Hematopoietic multipotent progenitor cell treated with erythropoietin and hydrocortisone succinate and interleukin-3 and kit ligand, for 4 days (in vitro differentiated cells): ENCODE data around the gene HDAC4.
A peak's percentile ranks its signal among the peaks of the same experiment; 100 is the strongest.

ENCODE experiments used
- DNase-seq: peaks from one replicate; pipeline ENCODE4 v3.0.0-alpha.2; 2015

Gene HDAC4

DNA sequence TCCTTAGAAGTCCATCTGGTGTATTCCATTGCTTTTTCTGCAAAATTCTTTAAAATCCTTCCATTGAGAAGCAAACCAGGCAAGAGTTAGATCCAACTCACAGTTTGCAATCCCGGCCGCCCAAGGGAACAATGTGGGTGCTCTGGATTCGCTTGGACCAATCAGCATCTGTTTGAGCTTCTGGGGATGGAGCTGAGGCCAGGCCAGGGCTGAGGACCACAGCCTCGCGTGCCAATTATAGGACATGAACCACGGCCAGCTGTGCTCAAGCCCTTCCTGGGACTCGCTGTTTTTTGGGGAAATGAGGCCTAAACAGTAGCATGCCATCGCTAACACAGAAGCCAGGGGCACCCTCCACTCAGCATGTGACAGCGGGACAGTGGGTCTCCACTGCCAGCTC, 270.8 kb downstream of the HDAC4 start:
- DNase-seq = no peak

- no peak for DNase-seq
Measured at GRCh38 chr2:239129147-239129920, 271.5 kb downstream of the HDAC4 start.

- DNase-seq = no peak
Measured at GRCh38 chr2:239128706-239129105, 272.1 kb downstream of the HDAC4 start.

DNA sequence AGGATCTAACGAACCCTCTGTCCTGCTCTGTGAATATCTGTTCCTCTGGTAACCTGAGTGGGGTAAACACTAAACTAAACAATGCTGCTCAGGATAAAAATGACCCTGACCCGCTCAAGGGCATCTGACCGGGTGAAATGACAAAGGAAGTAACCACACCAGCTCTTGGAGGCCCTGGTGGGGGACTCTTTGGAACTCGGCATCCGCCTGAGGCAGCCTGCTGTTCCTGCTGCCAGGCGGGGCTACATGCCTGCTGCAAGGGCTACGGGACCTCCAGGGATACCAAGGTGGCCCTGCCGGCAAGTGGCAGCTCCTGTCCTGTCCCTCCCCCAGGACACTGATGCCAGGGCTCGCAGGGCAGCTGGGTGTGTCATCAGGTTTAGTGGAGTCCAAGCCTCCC, 273.3 kb downstream of the HDAC4 start:
- DNase-seq = no peak

DNA sequence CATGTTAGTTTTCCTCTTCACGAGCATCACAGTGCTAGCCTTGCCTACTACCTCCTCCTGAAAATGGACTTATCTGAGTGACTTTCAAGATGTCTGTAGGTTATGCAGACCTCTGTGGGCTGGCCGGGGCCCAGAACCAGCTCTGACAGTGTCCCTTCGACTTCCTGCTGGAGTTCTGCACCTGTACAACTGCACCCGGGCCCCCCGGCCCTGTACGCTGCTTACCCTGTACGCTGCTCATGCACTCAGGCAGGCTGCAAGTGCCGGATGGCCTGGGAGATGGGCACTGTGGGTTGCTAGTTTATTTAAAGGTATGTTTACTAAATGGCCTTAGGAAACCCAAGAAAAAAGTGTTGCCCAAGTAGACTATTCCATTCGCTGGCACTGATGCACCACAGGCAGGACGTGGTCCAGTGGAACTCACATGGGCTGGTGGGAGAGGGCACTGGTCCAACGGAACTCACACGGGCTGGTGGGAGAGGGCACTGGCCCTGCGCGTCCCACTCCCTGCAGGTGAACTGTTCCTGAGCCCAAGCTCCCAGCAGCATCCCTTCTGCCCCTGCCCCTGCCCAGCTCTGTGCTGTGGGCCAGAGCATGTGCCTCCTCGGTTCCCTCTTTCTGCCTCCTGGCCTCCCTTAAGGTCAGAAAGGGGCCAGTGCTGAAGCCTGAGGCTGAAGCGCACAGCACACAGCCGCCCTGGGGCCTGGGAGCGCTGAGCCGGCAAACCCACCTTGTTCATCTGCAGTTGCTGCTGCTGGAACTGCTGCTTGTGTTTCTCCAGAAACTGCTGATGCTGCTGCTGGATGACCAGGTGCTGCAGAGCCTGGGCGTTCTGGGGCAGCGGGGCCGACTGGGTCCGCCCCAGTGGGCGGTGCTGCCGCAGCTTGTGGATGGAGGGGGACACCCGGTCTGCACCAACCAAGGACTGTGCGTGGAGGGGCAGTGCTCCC, 274.8 kb downstream of the HDAC4 start:
- DNase-seq = no peak

- no peak for DNase-seq
Measured at GRCh38 chr2:239124152-239124899, 276.5 kb downstream of the HDAC4 start.

GRCh38 chr2:239122421-239123110, 278.3 kb downstream of the HDAC4 start:
- DNase-seq = no peak

DNA sequence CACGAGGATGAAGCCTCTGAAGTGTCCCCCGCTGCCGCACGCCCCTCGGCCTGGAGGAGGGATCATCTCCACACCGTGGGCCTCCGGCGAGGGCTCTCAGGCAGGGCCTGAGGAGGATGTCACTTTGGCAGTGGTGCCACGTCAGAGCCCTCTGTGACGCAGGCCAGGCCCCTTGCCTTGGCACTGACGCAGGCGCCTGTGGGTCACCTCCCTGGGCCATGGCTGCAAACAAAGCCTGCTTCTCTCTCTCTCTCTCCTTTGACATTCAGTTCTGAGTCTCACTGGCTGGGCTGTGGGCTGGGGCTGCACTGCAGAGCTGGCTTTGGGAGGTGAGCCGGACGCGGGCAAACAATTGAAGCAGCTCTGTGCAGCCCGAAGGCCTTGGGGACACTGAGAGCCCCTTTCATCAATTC, 279.2 kb downstream of the HDAC4 start:
- DNase-seq = no peak

- DNase-seq = peak; percentile 10
Measured at GRCh38 chr2:239120664-239121063, 280.2 kb downstream of the HDAC4 start.

- no peak for DNase-seq
Measured at GRCh38 chr2:239119346-239120126, 281.3 kb downstream of the HDAC4 start.

- no peak for DNase-seq
Measured at GRCh38 chr2:239118675-239119211, 282.1 kb downstream of the HDAC4 start.

DNA sequence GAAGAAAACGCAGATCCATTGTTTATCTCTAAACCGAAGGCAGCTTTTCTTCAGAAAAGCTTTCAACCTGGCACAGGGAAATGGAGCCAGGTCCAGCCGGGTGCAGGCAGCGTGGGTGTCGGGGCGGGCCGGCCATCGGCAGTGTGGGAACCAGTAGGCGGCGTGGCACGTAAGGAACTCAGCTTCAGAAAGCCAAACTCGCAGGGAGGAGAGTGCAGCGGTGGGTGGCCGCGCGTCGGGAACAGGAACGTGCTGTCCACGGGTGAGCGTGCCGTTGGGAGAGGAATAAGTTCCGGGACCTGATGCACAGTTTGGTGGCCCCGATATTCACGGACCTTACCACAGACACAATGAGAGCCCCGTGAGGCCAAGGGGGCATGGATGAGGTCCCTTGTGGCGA, 282.6 kb downstream of the HDAC4 start:
- no peak for DNase-seq

DNA sequence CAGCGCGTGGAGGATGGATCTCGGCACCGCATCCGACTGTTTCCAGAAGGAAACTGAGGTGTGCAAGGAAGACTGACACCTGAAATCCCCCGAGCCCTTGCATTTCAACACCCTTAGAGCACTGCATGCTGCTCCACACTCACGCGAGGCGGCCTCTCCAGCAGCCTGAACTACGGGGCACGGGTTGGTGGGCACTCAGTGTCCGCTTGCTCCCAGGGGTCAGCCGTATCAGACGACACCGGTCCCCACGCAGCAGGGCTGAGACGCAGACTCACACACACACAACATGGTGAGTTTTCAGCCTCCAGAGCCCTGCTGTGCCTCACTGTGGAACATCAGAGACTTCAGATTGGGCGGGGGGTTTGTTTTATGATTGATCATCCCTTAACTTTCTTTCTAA, 283.0 kb downstream of the HDAC4 start:
- no peak for DNase-seq

GRCh38 chr2:239116456-239117246, 284.2 kb downstream of the HDAC4 start:
- no peak for DNase-seq

DNA sequence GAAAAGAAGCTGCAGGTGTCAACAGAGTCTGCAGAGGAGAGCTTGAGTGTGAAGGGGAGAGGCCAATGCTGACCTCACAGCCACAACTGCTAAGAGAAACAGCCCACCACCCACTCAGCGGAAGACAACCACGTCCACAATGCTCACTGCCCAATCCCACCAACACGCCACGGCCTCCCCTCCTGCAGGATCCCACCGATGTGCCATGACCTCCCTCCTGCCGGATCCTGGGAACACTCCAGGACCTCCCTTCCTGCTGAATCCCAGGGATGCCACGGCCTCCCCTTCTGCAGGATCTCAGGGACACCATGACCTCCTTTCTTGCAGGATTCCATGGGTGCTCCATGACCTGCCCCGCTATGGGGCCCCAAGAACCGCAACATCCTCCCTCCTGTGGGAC, 285.2 kb downstream of the HDAC4 start:
- no peak for DNase-seq

GRCh38 chr2:239114616-239115265, 286.1 kb downstream of the HDAC4 start:
- peak; percentile 33 for DNase-seq

DNA sequence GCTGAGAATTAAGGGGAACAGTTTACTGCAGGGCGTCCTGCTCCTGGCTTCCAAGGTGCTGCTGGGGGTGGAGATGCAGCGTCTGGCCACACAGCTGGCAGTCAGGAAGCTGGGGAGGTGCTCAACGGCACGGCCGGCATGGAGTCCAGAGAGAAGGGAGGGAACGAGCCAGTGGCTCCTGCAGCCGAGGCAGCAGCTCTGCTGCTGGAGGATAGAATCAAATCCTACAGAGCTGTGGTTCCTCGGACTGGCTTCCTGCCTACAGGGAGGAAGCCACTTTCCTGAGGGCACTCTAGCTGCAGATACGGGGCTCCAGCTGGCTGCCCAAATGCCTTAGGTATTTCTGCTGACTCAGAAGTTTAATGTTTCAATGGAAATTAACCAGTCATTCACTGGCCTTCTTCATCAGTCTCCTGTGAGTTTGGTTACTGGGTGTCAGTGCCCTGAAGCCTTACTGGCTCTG, 286.7 kb downstream of the HDAC4 start:
- peak; percentile 56 for DNase-seq

GRCh38 chr2:239113615-239114014, 287.2 kb downstream of the HDAC4 start:
- peak; percentile 31 for DNase-seq

GRCh38 chr2:239113171-239113570, 287.6 kb downstream of the HDAC4 start:
- DNase-seq = peak; percentile 59
